ENCODE measurements around the gene CEP83.
A peak's percentile ranks its signal among the peaks of the same experiment; 100 is the strongest.
"Not testable (repeated sequence)": the region's sequence is repeated elsewhere in the genome, so short reads cannot be mapped to it uniquely, and the experiment has no call there.

The CEP83 gene

GRCh38 chr12:94424830-94425229 is 34.8 kb downstream of the CEP83 start:
- Histone ChIP-seq H3K4me3 (ENCODE audit: low read length in 2 of 2) (peak overlapping the region in 1 of 2 donors; percentile 33), H3K9me3 (replicated peaks in 1 of 2; ENCODE audit: control insufficient read depth in 2 of 2, insufficient read depth in 1 of 2, low read depth in 1 of 2, low read length in 2 of 2) (peaks cover 20 to 45% of the 10 kb centered on the region in 2 donors)
- not testable (repeated sequence) for H4K91ac ChIP-seq (ENCODE audit: low read depth, low read length, poor library complexity); H3K4me2 ChIP-seq (ENCODE audit: insufficient read depth, low read length, poor library complexity, severe bottlenecking); H2BK12ac ChIP-seq (ENCODE audit: low read length); H3K79me1 ChIP-seq (ENCODE audit: low read depth, low read length); H2BK15ac ChIP-seq (ENCODE audit: low read length); H3K27ac ChIP-seq (replicated peaks; ENCODE audit: low read length); H2BK120ac ChIP-seq (ENCODE audit: low read depth, low read length); H3K36me3 ChIP-seq (replicated peaks in 1 of 2; ENCODE audit: control insufficient read depth in 2 of 2, insufficient read depth in 2 of 2, low read length in 2 of 2); DNase-seq (ENCODE audit: low spot score); H3K9ac ChIP-seq (ENCODE audit: low read depth, low read length, poor library complexity); H2BK5ac ChIP-seq (ENCODE audit: low read length); H3K18ac ChIP-seq (ENCODE audit: low read length); H2AFZ ChIP-seq (ENCODE audit: low read length); H3K27me3 ChIP-seq (ENCODE audit: control insufficient read depth in 3 of 3, insufficient read depth in 3 of 3, low read depth in 1 of 3, low read length in 3 of 3); H3K4me1 ChIP-seq (ENCODE audit: control insufficient read depth in 2 of 2, insufficient read depth in 1 of 2, low read depth in 1 of 2, low read length in 2 of 2); H3K23ac ChIP-seq (ENCODE audit: low read depth, low read length, poor library complexity); H2AK5ac ChIP-seq (ENCODE audit: low read depth, low read length); H3K4ac ChIP-seq (ENCODE audit: low read length); H4K8ac ChIP-seq (ENCODE audit: low read depth, low read length); H3K14ac ChIP-seq (ENCODE audit: low read length)
- WGBS, 2 donors (ENCODE audit: extremely low coverage in 2 of 2, insufficient read length in 2 of 2, insufficient replicate concordance in 1 of 2), result 100% methylated on average over 3 of the region's 5 CpGs; no CpG with 5 or more reads in 1 of the 2 donors

- H2BK120ac ChIP-seq (ENCODE audit: low read depth, low read length), result no peak overlapping the region
- H2AFZ ChIP-seq (ENCODE audit: low read length), result no peak overlapping the region
- H3K23ac ChIP-seq (ENCODE audit: low read depth, low read length, poor library complexity), result no peak overlapping the region
- H3K36me3 ChIP-seq (replicated peaks in 1 of 2; ENCODE audit: control insufficient read depth in 2 of 2, insufficient read depth in 2 of 2, low read length in 2 of 2), result peaks cover 0 to 2% of the 10 kb centered on the region in 2 donors
- H2BK12ac ChIP-seq (ENCODE audit: low read length), result no peak overlapping the region
- peaks cover 13 to 41% of the 10 kb centered on the region in 2 donors for H3K9me3 ChIP-seq (replicated peaks in 1 of 2; ENCODE audit: control insufficient read depth in 2 of 2, insufficient read depth in 1 of 2, low read depth in 1 of 2, low read length in 2 of 2)
- no peak overlapping the region for H4K91ac ChIP-seq (ENCODE audit: low read depth, low read length, poor library complexity)
- H2AK5ac ChIP-seq (ENCODE audit: low read depth, low read length), result no peak overlapping the region
- no peak overlapping the region for H4K8ac ChIP-seq (ENCODE audit: low read depth, low read length)
- H3K27me3 ChIP-seq (ENCODE audit: control insufficient read depth in 3 of 3, insufficient read depth in 3 of 3, low read depth in 1 of 3, low read length in 3 of 3), result no peaks in the 10 kb centered on the region
- H3K4me3 ChIP-seq (ENCODE audit: low read length in 2 of 2), result no peak overlapping the region
- no peak for DNase-seq (ENCODE audit: low spot score)
- no peak overlapping the region for H3K18ac ChIP-seq (ENCODE audit: low read length)
- H2BK15ac ChIP-seq (ENCODE audit: low read length), result no peak overlapping the region
- WGBS, 2 donors (ENCODE audit: extremely low coverage in 2 of 2, insufficient read length in 2 of 2, insufficient replicate concordance in 1 of 2), result no CpG with 5 or more reads among the region's 5 CpGs
- H3K79me1 ChIP-seq (ENCODE audit: low read depth, low read length), result peaks cover 2% of the 10 kb centered on the region
- no peaks in the 10 kb centered on the region for H3K4me1 ChIP-seq (ENCODE audit: control insufficient read depth in 2 of 2, insufficient read depth in 1 of 2, low read depth in 1 of 2, low read length in 2 of 2)
- no peak overlapping the region for H3K9ac ChIP-seq (ENCODE audit: low read depth, low read length, poor library complexity)
- no peak overlapping the region for H3K27ac ChIP-seq (replicated peaks; ENCODE audit: low read length)
- no peak overlapping the region for H3K4me2 ChIP-seq (ENCODE audit: insufficient read depth, low read length, poor library complexity, severe bottlenecking)
- no peak overlapping the region for H3K14ac ChIP-seq (ENCODE audit: low read length)
- H2BK5ac ChIP-seq (ENCODE audit: low read length), result no peak overlapping the region
- no peak overlapping the region for H3K4ac ChIP-seq (ENCODE audit: low read length)
Observed at GRCh38 chr12:94421868-94422740, 37.6 kb downstream of the CEP83 start.

DNA sequence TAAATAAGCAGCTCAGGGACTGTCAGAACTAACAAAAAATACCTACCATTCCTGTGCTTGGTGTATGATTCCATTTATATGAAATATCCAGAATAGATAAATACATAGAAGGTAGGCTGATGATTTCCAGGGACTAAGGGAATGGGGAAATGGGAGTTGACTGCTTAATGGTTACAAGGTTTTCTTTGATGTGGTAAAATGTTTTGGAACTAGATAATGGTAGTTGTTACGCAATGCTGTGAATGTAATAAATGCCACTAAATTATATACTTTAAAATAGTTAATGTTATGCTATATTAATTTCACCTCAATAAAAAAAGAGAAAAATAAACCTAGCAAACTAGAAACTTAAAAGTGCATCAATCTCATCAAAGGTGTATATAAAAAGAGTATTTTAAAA is 41.1 kb downstream of the CEP83 start:
- Histone ChIP-seq H3K36me3 (replicated peaks in 1 of 2; ENCODE audit: control insufficient read depth in 2 of 2, insufficient read depth in 2 of 2, low read length in 2 of 2) (no peaks in the 10 kb centered on the region), H3K18ac (ENCODE audit: low read length) (no peak overlapping the region), H2BK120ac (ENCODE audit: low read depth, low read length) (no peak overlapping the region), H3K4me2 (ENCODE audit: insufficient read depth, low read length, poor library complexity, severe bottlenecking) (no peak overlapping the region), H2AK5ac (ENCODE audit: low read depth, low read length) (no peak overlapping the region), H3K27ac (replicated peaks; ENCODE audit: low read length) (no peak overlapping the region), H2BK15ac (ENCODE audit: low read length) (no peak overlapping the region), H2AFZ (ENCODE audit: low read length) (no peak overlapping the region), H3K79me1 (ENCODE audit: low read depth, low read length) (no peaks in the 10 kb centered on the region), H2BK5ac (ENCODE audit: low read length) (no peak overlapping the region), H4K8ac (ENCODE audit: low read depth, low read length) (no peak overlapping the region), H4K91ac (ENCODE audit: low read depth, low read length, poor library complexity) (no peak overlapping the region), H2BK12ac (ENCODE audit: low read length) (no peak overlapping the region), H3K9ac (ENCODE audit: low read depth, low read length, poor library complexity) (no peak overlapping the region), H3K4ac (ENCODE audit: low read length) (no peak overlapping the region), H3K14ac (ENCODE audit: low read length) (no peak overlapping the region), H3K4me3 (ENCODE audit: low read length in 2 of 2) (no peak overlapping the region), H3K9me3 (replicated peaks in 1 of 2; ENCODE audit: control insufficient read depth in 2 of 2, insufficient read depth in 1 of 2, low read depth in 1 of 2, low read length in 2 of 2) (peaks cover 6 to 26% of the 10 kb centered on the region in 2 donors), H3K23ac (ENCODE audit: low read depth, low read length, poor library complexity) (no peak overlapping the region), H3K27me3 (ENCODE audit: control insufficient read depth in 3 of 3, insufficient read depth in 3 of 3, low read depth in 1 of 3, low read length in 3 of 3) (no peaks in the 10 kb centered on the region), H3K4me1 (ENCODE audit: control insufficient read depth in 2 of 2, insufficient read depth in 1 of 2, low read depth in 1 of 2, low read length in 2 of 2) (peaks cover 0 to 5% of the 10 kb centered on the region in 2 donors)
- no peak for DNase-seq (ENCODE audit: low spot score)
- no CpG with 5 or more reads among the region's 1 CpG for WGBS, 2 donors (ENCODE audit: extremely low coverage in 2 of 2, insufficient read length in 2 of 2, insufficient replicate concordance in 1 of 2)

GRCh38 chr12:94416613-94417012 is 43.1 kb downstream of the CEP83 start:
- no peak overlapping the region for H2BK5ac ChIP-seq (ENCODE audit: low read length)
- H3K79me1 ChIP-seq (ENCODE audit: low read depth, low read length), result no peaks in the 10 kb centered on the region
- peaks cover 0 to 5% of the 10 kb centered on the region in 2 donors for H3K4me1 ChIP-seq (ENCODE audit: control insufficient read depth in 2 of 2, insufficient read depth in 1 of 2, low read depth in 1 of 2, low read length in 2 of 2)
- H2BK12ac ChIP-seq (ENCODE audit: low read length), result no peak overlapping the region
- H3K4me2 ChIP-seq (ENCODE audit: insufficient read depth, low read length, poor library complexity, severe bottlenecking), result no peak overlapping the region
- no peak overlapping the region for H3K18ac ChIP-seq (ENCODE audit: low read length)
- H3K23ac ChIP-seq (ENCODE audit: low read depth, low read length, poor library complexity), result no peak overlapping the region
- H3K9me3 ChIP-seq (replicated peaks in 1 of 2; ENCODE audit: control insufficient read depth in 2 of 2, insufficient read depth in 1 of 2, low read depth in 1 of 2, low read length in 2 of 2), result peaks cover 0 to 7% of the 10 kb centered on the region in 2 donors
- no peaks in the 10 kb centered on the region for H3K27me3 ChIP-seq (ENCODE audit: control insufficient read depth in 3 of 3, insufficient read depth in 3 of 3, low read depth in 1 of 3, low read length in 3 of 3)
- H2BK15ac ChIP-seq (ENCODE audit: low read length), result no peak overlapping the region
- H3K9ac ChIP-seq (ENCODE audit: low read depth, low read length, poor library complexity), result no peak overlapping the region
- no peaks in the 10 kb centered on the region for H3K36me3 ChIP-seq (replicated peaks in 1 of 2; ENCODE audit: control insufficient read depth in 2 of 2, insufficient read depth in 2 of 2, low read length in 2 of 2)
- H2AFZ ChIP-seq (ENCODE audit: low read length), result no peak overlapping the region
- no peak overlapping the region for H3K4ac ChIP-seq (ENCODE audit: low read length)
- H3K27ac ChIP-seq (replicated peaks; ENCODE audit: low read length), result peak overlapping the region; percentile 2
- no peak overlapping the region for H3K4me3 ChIP-seq (ENCODE audit: low read length in 2 of 2)
- no peak overlapping the region for H2BK120ac ChIP-seq (ENCODE audit: low read depth, low read length)
- no peak overlapping the region for H4K91ac ChIP-seq (ENCODE audit: low read depth, low read length, poor library complexity)
- no CpG with 5 or more reads among the region's 2 CpGs for WGBS, 2 donors (ENCODE audit: extremely low coverage in 2 of 2, insufficient read length in 2 of 2, insufficient replicate concordance in 1 of 2)
- DNase-seq (ENCODE audit: low spot score), result no peak
- no peak overlapping the region for H3K14ac ChIP-seq (ENCODE audit: low read length)
- no peak overlapping the region for H2AK5ac ChIP-seq (ENCODE audit: low read depth, low read length)
- H4K8ac ChIP-seq (ENCODE audit: low read depth, low read length), result no peak overlapping the region
